Dendritic cell treated with granulocyte-macrophage colony-stimulating factor and Interleukin-4, amounts not matched to agents 40 ng/mL and 50 ng/mL, for 4 days (primary cell): Measurements from ENCODE around the gene YWHAH.
A peak's percentile ranks its signal among the peaks of the same experiment; 100 is the strongest.

Experiments
- H3K27ac Mint-ChIP-seq: one replicate; pipeline ENCODE4 v1.8.0; 2022; ENCODE audit warnings: mild to moderate bottlenecking, mixed read lengths
- H3K27me3 Mint-ChIP-seq: one replicate; pipeline ENCODE4 v1.8.0; 2022; ENCODE audit warnings: mild to moderate bottlenecking, mixed read lengths
- H3K36me3 Mint-ChIP-seq: one replicate; pipeline ENCODE4 v1.8.0; 2022; ENCODE audit warnings: low read depth, mixed read lengths
- H3K4me1 Mint-ChIP-seq: one replicate; pipeline ENCODE4 v1.8.0; 2022; ENCODE audit warnings: low read depth, mixed read lengths
- H3K4me3 Mint-ChIP-seq: one replicate; pipeline ENCODE4 v1.8.0; 2022; ENCODE audit warnings: mild to moderate bottlenecking, moderate library complexity, mixed read lengths
- H3K9me3 Mint-ChIP-seq: one replicate; pipeline ENCODE4 v1.8.0; 2022; ENCODE audit warnings: mixed read lengths
- intact Hi-C: fragments of 100-400 bp; cut with micrococcal nuclease; formaldehyde crosslinking; loops from one replicate; pipeline ENCODE4 v1.15.0; 2022

Gene YWHAH

GRCh38 chr22:31945971-31946680 lies 1.8 kb downstream of the YWHAH start:
- peaks cover 51% of the 10 kb centered on the region for H3K4me1 Mint-ChIP-seq
- H3K9me3 Mint-ChIP-seq = no peaks in the 10 kb centered on the region
- intact Hi-C loops = loop anchor here (5.0 kb wide), 4 partner anchors 44 to 279 kb away; no protein-coding TSS in a partner anchor
- no peaks in the 10 kb centered on the region for H3K27me3 Mint-ChIP-seq
- H3K4me3 Mint-ChIP-seq = no peak overlapping the region
- H3K36me3 Mint-ChIP-seq = peaks cover 38% of the 10 kb centered on the region
- no peak overlapping the region for H3K27ac Mint-ChIP-seq

GRCh38 chr22:31947296-31947695 lies 3.0 kb downstream of the YWHAH start:
- Mint-ChIP-seq H3K27me3 (no peaks in the 10 kb centered on the region), H3K4me3 (no peak overlapping the region), H3K4me1 (peaks cover 56% of the 10 kb centered on the region), H3K27ac (peak overlapping the region; percentile 51), H3K9me3 (no peaks in the 10 kb centered on the region), H3K36me3 (peaks cover 48% of the 10 kb centered on the region)
- intact Hi-C loops = loop anchor here (5.0 kb wide), 4 partner anchors 45 to 280 kb away; no protein-coding TSS in a partner anchor

GRCh38 chr22:31948002-31948401 lies 3.7 kb downstream of the YWHAH start:
- Mint-ChIP-seq H3K27ac (peak overlapping the region; percentile 52), H3K27me3 (no peaks in the 10 kb centered on the region), H3K9me3 (no peaks in the 10 kb centered on the region), H3K36me3 (peaks cover 48% of the 10 kb centered on the region), H3K4me3 (no peak overlapping the region), H3K4me1 (peaks cover 50% of the 10 kb centered on the region)
- intact Hi-C loops = loop anchor here (5.0 kb wide), 4 partner anchors 46 to 281 kb away; no protein-coding TSS in a partner anchor

GRCh38 chr22:31950226-31950625 lies 5.9 kb downstream of the YWHAH start:
- peak overlapping the region; percentile 35 for H3K27ac Mint-ChIP-seq
- H3K4me3 Mint-ChIP-seq = no peak overlapping the region
- peaks cover 63% of the 10 kb centered on the region for H3K4me1 Mint-ChIP-seq
- intact Hi-C loops = no loop called here
- H3K9me3 Mint-ChIP-seq = no peaks in the 10 kb centered on the region
- peaks cover 65% of the 10 kb centered on the region for H3K36me3 Mint-ChIP-seq
- H3K27me3 Mint-ChIP-seq = no peaks in the 10 kb centered on the region

GRCh38 chr22:31951194-31952093 lies 7.1 kb downstream of the YWHAH start:
- H3K27ac Mint-ChIP-seq = peak overlapping the region; percentile 65
- H3K36me3 Mint-ChIP-seq = peaks cover 78% of the 10 kb centered on the region
- peaks cover 63% of the 10 kb centered on the region for H3K4me1 Mint-ChIP-seq
- H3K27me3 Mint-ChIP-seq = no peaks in the 10 kb centered on the region
- intact Hi-C loops = no loop called here
- H3K9me3 Mint-ChIP-seq = no peaks in the 10 kb centered on the region
- no peak overlapping the region for H3K4me3 Mint-ChIP-seq

- Mint-ChIP-seq H3K27ac (peak overlapping the region; percentile 65), H3K9me3 (no peaks in the 10 kb centered on the region), H3K36me3 (peaks cover 84% of the 10 kb centered on the region), H3K4me1 (peaks cover 61% of the 10 kb centered on the region), H3K27me3 (no peaks in the 10 kb centered on the region), H3K4me3 (no peak overlapping the region)
- intact Hi-C loops = no loop called here
Measured at GRCh38 chr22:31952094-31952401, 7.7 kb downstream of the YWHAH start.

- Mint-ChIP-seq H3K4me1 (peaks cover 57% of the 10 kb centered on the region), H3K9me3 (no peaks in the 10 kb centered on the region), H3K27ac (no peak overlapping the region), H3K4me3 (no peak overlapping the region), H3K27me3 (no peaks in the 10 kb centered on the region), H3K36me3 (peaks cover 84% of the 10 kb centered on the region)
- intact Hi-C loops = no loop called here
Measured at GRCh38 chr22:31952472-31952871, 8.1 kb downstream of the YWHAH start.

- H3K4me3 Mint-ChIP-seq = no peak overlapping the region
- peaks cover 84% of the 10 kb centered on the region for H3K36me3 Mint-ChIP-seq
- no peaks in the 10 kb centered on the region for H3K9me3 Mint-ChIP-seq
- intact Hi-C loops = no loop called here
- no peaks in the 10 kb centered on the region for H3K27me3 Mint-ChIP-seq
- peaks cover 50% of the 10 kb centered on the region for H3K4me1 Mint-ChIP-seq
- H3K27ac Mint-ChIP-seq = peak overlapping the region; percentile 31
Measured at GRCh38 chr22:31953261-31953660, 8.9 kb downstream of the YWHAH start.

- intact Hi-C loops = no loop called here
- Mint-ChIP-seq H3K9me3 (no peaks in the 10 kb centered on the region), H3K4me3 (no peak overlapping the region), H3K27ac (peak overlapping the region; percentile 31), H3K4me1 (peaks cover 47% of the 10 kb centered on the region), H3K27me3 (no peaks in the 10 kb centered on the region), H3K36me3 (peaks cover 80% of the 10 kb centered on the region)
Measured at GRCh38 chr22:31954535-31955523, 10.5 kb downstream of the YWHAH start.

GRCh38 chr22:31956360-31956759 lies 12.0 kb downstream of the YWHAH start:
- Mint-ChIP-seq H3K4me3 (no peak overlapping the region), H3K27me3 (no peaks in the 10 kb centered on the region), H3K4me1 (peaks cover 33% of the 10 kb centered on the region), H3K9me3 (no peaks in the 10 kb centered on the region), H3K27ac (no peak overlapping the region), H3K36me3 (peaks cover 66% of the 10 kb centered on the region)
- intact Hi-C loops = no loop called here

- peaks cover 21% of the 10 kb centered on the region for H3K4me1 Mint-ChIP-seq
- intact Hi-C loops = no loop called here
- peaks cover 57% of the 10 kb centered on the region for H3K36me3 Mint-ChIP-seq
Measured at GRCh38 chr22:31957970-31958594, 13.7 kb downstream of the YWHAH start.

GRCh38 chr22:31958625-31959239 lies 14.4 kb downstream of the YWHAH start:
- Mint-ChIP-seq H3K4me1 (peaks cover 15% of the 10 kb centered on the region), H3K27ac (no peak overlapping the region), H3K36me3 (peaks cover 51% of the 10 kb centered on the region), H3K9me3 (no peaks in the 10 kb centered on the region), H3K27me3 (no peaks in the 10 kb centered on the region), H3K4me3 (no peak overlapping the region)
- intact Hi-C loops = no loop called here

More at GRCh38 chr22:31957970-31958594, 13.7 kb downstream of the YWHAH start:
- Mint-ChIP-seq H3K27me3 (no peaks in the 10 kb centered on the region), H3K9me3 (no peaks in the 10 kb centered on the region), H3K4me3 (no peak overlapping the region), H3K27ac (no peak overlapping the region)

GRCh38 chr22:31960767-31961166 lies 16.4 kb downstream of the YWHAH start:
- Mint-ChIP-seq H3K27me3 (no peaks in the 10 kb centered on the region), H3K4me3 (no peak overlapping the region), H3K27ac (no peak overlapping the region), H3K36me3 (peaks cover 35% of the 10 kb centered on the region), H3K9me3 (no peaks in the 10 kb centered on the region), H3K4me1 (no peaks in the 10 kb centered on the region)
- intact Hi-C loops = no loop called here
